ENCODE measurements around the gene MTX3.

MTX3 gene

GRCh38 chr5:79990598-79991507, at the start of gene MTX3:
TSS of gene MTX3 (minus strand) at chr5:79991262. CDS start at chr5:79991238, 24 bp downstream.
- peak; percentile 50 for DNase-seq

GRCh38 chr5:80039650-80040049, 48.6 kb upstream of the MTX3 start:
- DNase-seq = no peak

- DNase-seq = no peak
Measured at GRCh38 chr5:80037366-80037765, 46.3 kb upstream of the MTX3 start.

- DNase-seq = no peak
Measured at GRCh38 chr5:80036615-80037014, 45.6 kb upstream of the MTX3 start.

GRCh38 chr5:80035839-80036238, 44.8 kb upstream of the MTX3 start:
- no peak for DNase-seq

GRCh38 chr5:80034962-80035821, 44.1 kb upstream of the MTX3 start, which contains the start of gene THBS4:
TSS of gene THBS4 (plus strand) at chr5:80035348. CDS start at chr5:80035538, 190 bp downstream.
- DNase-seq = no peak

GRCh38 chr5:80034559-80034958, 43.5 kb upstream of the MTX3 start:
- DNase-seq = no peak

- no peak for DNase-seq
Measured at GRCh38 chr5:80033513-80033912, 42.5 kb upstream of the MTX3 start.

GRCh38 chr5:80031109-80031508, 40.0 kb upstream of the MTX3 start:
- no peak for DNase-seq

GRCh38 chr5:80026841-80027240, 35.8 kb upstream of the MTX3 start:
- DNase-seq = no peak

- DNase-seq = no peak
Measured at GRCh38 chr5:80025069-80025468, 34.0 kb upstream of the MTX3 start.

GRCh38 chr5:80010754-80011392, 19.8 kb upstream of the MTX3 start:
- no peak for DNase-seq

GRCh38 chr5:80008995-80009765, 18.1 kb upstream of the MTX3 start:
- DNase-seq = no peak

GRCh38 chr5:80002677-80003076, 11.6 kb upstream of the MTX3 start:
- DNase-seq = no peak

- no peak for DNase-seq
Measured at GRCh38 chr5:79999722-80000121, 8.7 kb upstream of the MTX3 start.

GRCh38 chr5:79992891-79993657, 2.0 kb upstream of the MTX3 start:
- no peak for DNase-seq

- DNase-seq = no peak
Measured at GRCh38 chr5:79990205-79990597, 861 bp downstream of the MTX3 start.

- DNase-seq = no peak
Measured at GRCh38 chr5:79986260-79986659, 4.8 kb downstream of the MTX3 start.

- DNase-seq = no peak
Measured at GRCh38 chr5:79985288-79985687, 5.8 kb downstream of the MTX3 start.

- DNase-seq = no peak
Measured at GRCh38 chr5:79984363-79984762, 6.7 kb downstream of the MTX3 start.

GRCh38 chr5:79983618-79984017, 7.4 kb downstream of the MTX3 start:
- DNase-seq = no peak

- DNase-seq = no peak
Measured at GRCh38 chr5:79982136-79982535, 8.9 kb downstream of the MTX3 start.
